GM23338 (cell line): Measurements from ENCODE around the gene RAB11FIP2. TPM values are rescaled to one million over a fixed set of nuclear protein-coding genes. Genes with fewer than 3 reads are reported as not detected.

Source experiments
- ATAC-seq: fragments of 200-7000 bp; cut with Tn5 transposase; 3 replicates; pipeline ENCODE4 v1.9.1; 2020
- DNase-seq: peaks from one replicate; pipeline ENCODE4 v3.0.0-alpha.2; 2015; ENCODE audit warnings: low spot score
- H2AFZ ChIP-seq: fragments of 200-600 bp; sonication (generic); 2 replicates; pipeline ENCODE4 v1.8.0; 2016; ENCODE audit warnings: antibody characterized with exemption, mild to moderate bottlenecking, moderate library complexity
- H3F3A ChIP-seq: fragments of 200-600 bp; sonication (generic); replicated peaks from 2 replicates; pipeline ENCODE4 v1.8.0; 2017; ENCODE audit warnings: antibody characterized with exemption, mixed run types, low read depth
- H3K27ac ChIP-seq: fragments of 200-600 bp; sonication (generic); 2 replicates; pipeline ENCODE4 v1.6.1; 2016; ENCODE audit warnings: low read depth
- H3K27me3 ChIP-seq: fragments of 200-600 bp; sonication (generic); 2 replicates; pipeline ENCODE4 v1.8.0; 2016; ENCODE audit warnings: mild to moderate bottlenecking, mixed run types, moderate library complexity; ENCODE audit not compliant: insufficient read depth
- H3K36me3 ChIP-seq: fragments of 200-600 bp; sonication (generic); 2 replicates; pipeline ENCODE4 v1.8.0; 2016; ENCODE audit warnings: mild to moderate bottlenecking; ENCODE audit not compliant: insufficient read depth
- H3K4me1 ChIP-seq: fragments of 200-600 bp; sonication (generic); 2 replicates; pipeline ENCODE4 v1.8.0; 2016; ENCODE audit warnings: mild to moderate bottlenecking, moderate library complexity; ENCODE audit not compliant: insufficient read depth
- H3K4me2 ChIP-seq: fragments of 200-600 bp; sonication (generic); 2 replicates; pipeline ENCODE4 v1.7.1; 2017; ENCODE audit warnings: mixed run types
- H3K4me3 ChIP-seq: fragments of 200-600 bp; sonication (generic); 2 replicates; pipeline ENCODE4 v1.6.1; 2016; ENCODE audit warnings: mixed run types
- H3K79me2 ChIP-seq: fragments of 200-600 bp; sonication (generic); replicated peaks from 2 replicates; pipeline ENCODE4 v1.8.0; 2017; ENCODE audit warnings: mild to moderate bottlenecking; ENCODE audit not compliant: insufficient read depth
- H3K9me2 ChIP-seq: fragments of 200-600 bp; sonication (generic); 2 replicates; pipeline ENCODE4 v1.8.0; 2017; ENCODE audit not compliant: insufficient read depth
- H4K20me1 ChIP-seq: fragments of 200-600 bp; sonication (generic); replicated peaks from 2 replicates; pipeline ENCODE4 v1.8.0; 2017; ENCODE audit warnings: mild to moderate bottlenecking; ENCODE audit not compliant: insufficient read depth
- H3K27ac Mint-ChIP-seq: 2 replicates; pipeline ENCODE4 v1.8.0; 2020; ENCODE audit warnings: inconsistent platforms, mild to moderate bottlenecking, moderate library complexity, mixed read lengths
- H3K27me3 Mint-ChIP-seq: 3 replicates; pipeline ENCODE4 v1.8.0; 2022; ENCODE audit warnings: low read depth, mild to moderate bottlenecking, moderate library complexity, mixed read lengths, inconsistent platforms; ENCODE audit not compliant: insufficient read depth, poor library complexity
- H3K36me3 Mint-ChIP-seq: 3 replicates; pipeline ENCODE4 v1.8.0; 2021; ENCODE audit warnings: low read depth, mild to moderate bottlenecking, inconsistent platforms, moderate library complexity, mixed read lengths
- H3K4me1 Mint-ChIP-seq: 3 replicates; pipeline ENCODE4 v1.8.0; 2020; ENCODE audit warnings: mild to moderate bottlenecking, inconsistent platforms, mixed read lengths
- H3K4me3 Mint-ChIP-seq: 3 replicates; pipeline ENCODE4 v1.8.0; 2021; ENCODE audit warnings: moderate library complexity, mild to moderate bottlenecking, inconsistent platforms, mixed read lengths
- H3K9me3 Mint-ChIP-seq: 3 replicates; pipeline ENCODE4 v1.8.0; 2020; ENCODE audit warnings: moderate library complexity, mild to moderate bottlenecking, inconsistent platforms, mixed read lengths
- EZH2phosphoT487 ChIP-seq: fragments of 200-600 bp; sonication (generic); IDR thresholded peaks from one replicate; pipeline ENCODE4 v1.8.1; 2018; ENCODE audit warnings: antibody characterized with exemption; ENCODE audit not compliant: unreplicated experiment
- ZNF331 ChIP-seq: fragments of 250-450 bp; sonication (Bioruptor Pico); IDR thresholded peaks from 2 replicates; pipeline ENCODE4 v1.5.0; 2020; ENCODE audit warnings: low read depth, mild to moderate bottlenecking, moderate library complexity
- polyA plus RNA-seq: library from polyadenylated mRNA; unstranded; fragments of >200 nt; fragmentation: Nextera tagmentation; extraction: Ambion mirVana; gene quantifications from 2 replicates; pipeline ENCODE4 v1.2.1, GENCODE V29; 2016
- total RNA-seq: library from RNA; depleted of rRNA; stranded (reverse); fragments of >200 nt; shearing (Covaris generic); gene quantifications from 2 replicates; pipeline ENCODE4 v1.2.3, GENCODE V29; 2014
- TF ChIP-seq, protein P1 (sequence below), 2 experiments: fragments of 200-600 bp in 1 of 2; sonication (generic) in 1 of 2; conservative IDR thresholded peaks; 2 replicates each; pipeline versions ENCODE4 v1.5.1 to v1.6.1; 2016 to 2017; ENCODE audit warnings: antibody characterized with exemption in 2 of 2, low read depth in 2 of 2, mild to moderate bottlenecking in 2 of 2, moderate library complexity in 1 of 2
- TF ChIP-seq, protein P2 (sequence below): IDR thresholded peaks from one replicate; pipeline ENCODE4 v1.6.1; 2018; ENCODE audit warnings: antibody characterized with exemption; ENCODE audit not compliant: unreplicated experiment
- TF ChIP-seq, protein P3 (sequence below): IDR thresholded peaks from 2 replicates; pipeline ENCODE4 v1.6.1; 2016; ENCODE audit warnings: antibody characterized with exemption

RAB11FIP2 gene
- total and polyA plus RNA-seq, 2 experiments from 2014 or later, result 16.1 to 17.6 TPM

DNA sequence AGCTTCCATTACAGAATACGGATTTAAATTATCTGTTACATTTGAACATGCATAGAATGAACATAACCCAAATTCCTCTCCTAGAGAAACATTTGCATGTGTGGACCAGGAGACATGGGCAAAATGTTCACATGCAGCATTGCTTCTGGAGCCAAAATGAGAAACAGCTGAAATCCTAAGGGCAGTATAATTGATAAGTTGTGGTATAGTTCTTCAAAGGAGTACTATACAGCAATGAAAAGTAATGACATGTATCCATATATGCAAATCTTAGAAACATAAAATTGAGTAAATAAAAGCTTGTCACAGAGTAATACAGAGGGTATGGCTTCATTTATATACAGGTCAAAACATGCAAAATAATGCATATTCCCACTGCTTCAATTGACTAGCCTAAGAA lies 77.1 kb downstream of the RAB11FIP2 start (continued):
- TF ChIP-seq, protein P1, sequence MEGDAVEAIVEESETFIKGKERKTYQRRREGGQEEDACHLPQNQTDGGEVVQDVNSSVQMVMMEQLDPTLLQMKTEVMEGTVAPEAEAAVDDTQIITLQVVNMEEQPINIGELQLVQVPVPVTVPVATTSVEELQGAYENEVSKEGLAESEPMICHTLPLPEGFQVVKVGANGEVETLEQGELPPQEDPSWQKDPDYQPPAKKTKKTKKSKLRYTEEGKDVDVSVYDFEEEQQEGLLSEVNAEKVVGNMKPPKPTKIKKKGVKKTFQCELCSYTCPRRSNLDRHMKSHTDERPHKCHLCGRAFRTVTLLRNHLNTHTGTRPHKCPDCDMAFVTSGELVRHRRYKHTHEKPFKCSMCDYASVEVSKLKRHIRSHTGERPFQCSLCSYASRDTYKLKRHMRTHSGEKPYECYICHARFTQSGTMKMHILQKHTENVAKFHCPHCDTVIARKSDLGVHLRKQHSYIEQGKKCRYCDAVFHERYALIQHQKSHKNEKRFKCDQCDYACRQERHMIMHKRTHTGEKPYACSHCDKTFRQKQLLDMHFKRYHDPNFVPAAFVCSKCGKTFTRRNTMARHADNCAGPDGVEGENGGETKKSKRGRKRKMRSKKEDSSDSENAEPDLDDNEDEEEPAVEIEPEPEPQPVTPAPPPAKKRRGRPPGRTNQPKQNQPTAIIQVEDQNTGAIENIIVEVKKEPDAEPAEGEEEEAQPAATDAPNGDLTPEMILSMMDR (conservative IDR thresholded peaks at IDR 0.05; ENCODE audit: low read depth in 2 of 2), result no peak
- no peak for TF ChIP-seq EZH2phosphoT487
- TF ChIP-seq, protein P2, sequence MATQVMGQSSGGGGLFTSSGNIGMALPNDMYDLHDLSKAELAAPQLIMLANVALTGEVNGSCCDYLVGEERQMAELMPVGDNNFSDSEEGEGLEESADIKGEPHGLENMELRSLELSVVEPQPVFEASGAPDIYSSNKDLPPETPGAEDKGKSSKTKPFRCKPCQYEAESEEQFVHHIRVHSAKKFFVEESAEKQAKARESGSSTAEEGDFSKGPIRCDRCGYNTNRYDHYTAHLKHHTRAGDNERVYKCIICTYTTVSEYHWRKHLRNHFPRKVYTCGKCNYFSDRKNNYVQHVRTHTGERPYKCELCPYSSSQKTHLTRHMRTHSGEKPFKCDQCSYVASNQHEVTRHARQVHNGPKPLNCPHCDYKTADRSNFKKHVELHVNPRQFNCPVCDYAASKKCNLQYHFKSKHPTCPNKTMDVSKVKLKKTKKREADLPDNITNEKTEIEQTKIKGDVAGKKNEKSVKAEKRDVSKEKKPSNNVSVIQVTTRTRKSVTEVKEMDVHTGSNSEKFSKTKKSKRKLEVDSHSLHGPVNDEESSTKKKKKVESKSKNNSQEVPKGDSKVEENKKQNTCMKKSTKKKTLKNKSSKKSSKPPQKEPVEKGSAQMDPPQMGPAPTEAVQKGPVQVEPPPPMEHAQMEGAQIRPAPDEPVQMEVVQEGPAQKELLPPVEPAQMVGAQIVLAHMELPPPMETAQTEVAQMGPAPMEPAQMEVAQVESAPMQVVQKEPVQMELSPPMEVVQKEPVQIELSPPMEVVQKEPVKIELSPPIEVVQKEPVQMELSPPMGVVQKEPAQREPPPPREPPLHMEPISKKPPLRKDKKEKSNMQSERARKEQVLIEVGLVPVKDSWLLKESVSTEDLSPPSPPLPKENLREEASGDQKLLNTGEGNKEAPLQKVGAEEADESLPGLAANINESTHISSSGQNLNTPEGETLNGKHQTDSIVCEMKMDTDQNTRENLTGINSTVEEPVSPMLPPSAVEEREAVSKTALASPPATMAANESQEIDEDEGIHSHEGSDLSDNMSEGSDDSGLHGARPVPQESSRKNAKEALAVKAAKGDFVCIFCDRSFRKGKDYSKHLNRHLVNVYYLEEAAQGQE, result no peak

GRCh38 chr10:117968354-117969182 lies 78.2 kb downstream of the RAB11FIP2 start:
- no peaks in the 10 kb centered on the region for H3K27me3 Mint-ChIP-seq

More at GRCh38 chr10:117968354-117969182, 78.2 kb downstream of the RAB11FIP2 start:
- no peak overlapping the region for H3K4me3 Mint-ChIP-seq
- no peaks in the 10 kb centered on the region for H3K36me3 ChIP-seq
- H3K79me2 ChIP-seq, result no peaks in the 10 kb centered on the region
- no peaks in the 10 kb centered on the region for H3K9me3 Mint-ChIP-seq
- no peak overlapping the region for H3K4me2 ChIP-seq
- peak overlapping the region; percentile 64; the same call in 1 of the 2 replicates for H2AFZ ChIP-seq
- no peak overlapping the region for H3K4me3 ChIP-seq
- no peaks in the 10 kb centered on the region for H3F3A ChIP-seq
- H3K4me1 Mint-ChIP-seq, result peaks cover 18% of the 10 kb centered on the region
- TF ChIP-seq ZNF331, result no peak
- TF ChIP-seq, protein P3, sequence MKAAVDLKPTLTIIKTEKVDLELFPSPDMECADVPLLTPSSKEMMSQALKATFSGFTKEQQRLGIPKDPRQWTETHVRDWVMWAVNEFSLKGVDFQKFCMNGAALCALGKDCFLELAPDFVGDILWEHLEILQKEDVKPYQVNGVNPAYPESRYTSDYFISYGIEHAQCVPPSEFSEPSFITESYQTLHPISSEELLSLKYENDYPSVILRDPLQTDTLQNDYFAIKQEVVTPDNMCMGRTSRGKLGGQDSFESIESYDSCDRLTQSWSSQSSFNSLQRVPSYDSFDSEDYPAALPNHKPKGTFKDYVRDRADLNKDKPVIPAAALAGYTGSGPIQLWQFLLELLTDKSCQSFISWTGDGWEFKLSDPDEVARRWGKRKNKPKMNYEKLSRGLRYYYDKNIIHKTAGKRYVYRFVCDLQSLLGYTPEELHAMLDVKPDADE, result no peak
- TF ChIP-seq, protein P1 (conservative IDR thresholded peaks at IDR 0.05; ENCODE audit: low read depth in 2 of 2), result 0 out of 4 replicates have a peak, but pooled peaks of 1 of the 2 experiments have one; percentile 8
- TF ChIP-seq EZH2phosphoT487, result no peak
- H3K27ac Mint-ChIP-seq, result no peak overlapping the region
- no peaks in the 10 kb centered on the region for H3K36me3 Mint-ChIP-seq
- ATAC-seq (no peak; the same call in 2 of the 3 replicates), DNase-seq (no peak)
- no peaks in the 10 kb centered on the region for H3K9me2 ChIP-seq
- H3K27me3 ChIP-seq, result no peaks in the 10 kb centered on the region
- peaks cover 15% of the 10 kb centered on the region for H3K4me1 ChIP-seq
- H3K27ac ChIP-seq, result no peak overlapping the region
- H4K20me1 ChIP-seq, result no peaks in the 10 kb centered on the region
